ENCODE results near the gene SMYD4.

The SMYD4 gene

DNA sequence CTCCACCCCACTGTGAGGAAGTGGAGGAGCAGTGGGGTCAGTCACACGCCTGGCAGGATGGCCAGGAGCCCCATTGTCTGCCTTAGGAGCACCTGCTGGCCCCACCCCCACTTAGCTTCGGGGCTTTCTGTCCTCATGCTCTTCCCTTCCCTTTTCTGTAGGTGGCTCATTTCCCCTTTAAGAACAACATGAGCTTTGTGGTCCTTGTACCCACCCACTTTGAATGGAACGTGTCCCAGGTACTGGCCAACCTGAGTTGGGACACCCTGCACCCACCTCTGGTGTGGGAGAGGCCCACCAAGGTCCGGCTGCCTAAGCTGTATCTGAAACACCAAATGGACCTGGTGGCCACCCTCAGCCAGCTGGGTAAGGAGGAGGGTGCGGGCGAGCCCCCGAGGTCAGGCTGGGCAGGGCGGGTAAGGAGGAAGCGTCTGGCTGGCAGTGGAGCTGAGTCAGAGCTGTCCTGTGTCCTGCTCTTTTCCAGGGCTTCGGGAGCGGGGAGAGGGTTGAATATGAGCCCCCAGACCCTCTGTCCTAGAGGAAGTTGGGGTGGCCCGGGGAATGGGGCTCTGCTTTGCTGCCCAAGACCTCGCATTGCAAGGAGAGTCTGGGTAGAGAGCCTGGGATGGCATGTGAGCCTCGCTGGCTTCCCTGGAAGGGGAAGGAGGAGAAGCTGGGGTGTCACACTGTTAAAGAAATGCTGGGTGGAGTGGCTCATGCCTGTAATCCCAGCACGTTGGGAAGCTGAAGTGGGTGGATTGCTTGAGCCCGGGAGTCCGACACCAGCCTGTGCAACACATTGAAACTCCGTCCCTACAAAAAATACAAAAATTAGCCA, 77.1 kb downstream of the SMYD4 start:
- Histone ChIP-seq H4K20me1 (ENCODE audit: insufficient read depth) (no peaks in the 10 kb centered on the region), H3K27ac (no peak overlapping the region), H2AFZ (ENCODE audit: low read depth) (no peak overlapping the region), H3K36me3 (ENCODE audit: insufficient read depth) (no peaks in the 10 kb centered on the region), H3K79me2 (ENCODE audit: insufficient read depth, low read depth) (no peaks in the 10 kb centered on the region), H3K4me2 (no peak overlapping the region), H3K4me1 (ENCODE audit: low read depth, poor library complexity, severe bottlenecking) (no peaks in the 10 kb centered on the region), H3K27me3 (ENCODE audit: insufficient read depth, low read depth) (no peaks in the 10 kb centered on the region), H3K9ac (no peak overlapping the region), H3K4me3 (IDR thresholded peaks at IDR 0.05; ENCODE audit: insufficient read depth, low read depth, low read length) (no peak overlapping the region)
- TF ChIP-seq, protein P1, sequence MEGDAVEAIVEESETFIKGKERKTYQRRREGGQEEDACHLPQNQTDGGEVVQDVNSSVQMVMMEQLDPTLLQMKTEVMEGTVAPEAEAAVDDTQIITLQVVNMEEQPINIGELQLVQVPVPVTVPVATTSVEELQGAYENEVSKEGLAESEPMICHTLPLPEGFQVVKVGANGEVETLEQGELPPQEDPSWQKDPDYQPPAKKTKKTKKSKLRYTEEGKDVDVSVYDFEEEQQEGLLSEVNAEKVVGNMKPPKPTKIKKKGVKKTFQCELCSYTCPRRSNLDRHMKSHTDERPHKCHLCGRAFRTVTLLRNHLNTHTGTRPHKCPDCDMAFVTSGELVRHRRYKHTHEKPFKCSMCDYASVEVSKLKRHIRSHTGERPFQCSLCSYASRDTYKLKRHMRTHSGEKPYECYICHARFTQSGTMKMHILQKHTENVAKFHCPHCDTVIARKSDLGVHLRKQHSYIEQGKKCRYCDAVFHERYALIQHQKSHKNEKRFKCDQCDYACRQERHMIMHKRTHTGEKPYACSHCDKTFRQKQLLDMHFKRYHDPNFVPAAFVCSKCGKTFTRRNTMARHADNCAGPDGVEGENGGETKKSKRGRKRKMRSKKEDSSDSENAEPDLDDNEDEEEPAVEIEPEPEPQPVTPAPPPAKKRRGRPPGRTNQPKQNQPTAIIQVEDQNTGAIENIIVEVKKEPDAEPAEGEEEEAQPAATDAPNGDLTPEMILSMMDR (conservative IDR thresholded peaks at IDR 0.05; ENCODE audit: low read depth, low read length): no peak

DNA sequence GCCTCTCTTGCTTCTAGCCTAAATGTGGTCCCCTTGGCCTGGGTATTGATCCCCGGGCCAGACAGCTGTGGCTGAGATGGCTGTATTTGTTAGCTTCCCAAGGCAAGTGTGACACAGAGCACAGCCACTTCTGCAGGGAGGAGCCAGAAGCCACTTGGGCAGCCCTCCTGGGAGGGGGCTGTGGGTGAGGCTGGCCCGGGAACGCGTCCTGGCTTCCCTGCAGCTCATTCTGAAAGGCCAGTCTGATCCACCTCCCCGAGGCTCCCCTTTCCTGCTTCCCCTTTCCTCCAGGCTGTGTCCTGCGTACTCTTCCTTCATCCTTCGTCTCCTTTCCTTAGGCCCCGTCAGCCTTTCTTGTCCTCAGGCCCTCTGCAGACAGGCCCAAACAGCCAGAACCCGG, 79.1 kb downstream of the SMYD4 start:
- H2AFZ ChIP-seq (ENCODE audit: low read depth): no peak overlapping the region
- no peaks in the 10 kb centered on the region for H3K4me1 ChIP-seq (ENCODE audit: low read depth, poor library complexity, severe bottlenecking)
- H3K9ac ChIP-seq: no peak overlapping the region
- H3K27me3 ChIP-seq (ENCODE audit: insufficient read depth, low read depth): no peaks in the 10 kb centered on the region
- H4K20me1 ChIP-seq (ENCODE audit: insufficient read depth): no peaks in the 10 kb centered on the region
- H3K79me2 ChIP-seq (ENCODE audit: insufficient read depth, low read depth): no peaks in the 10 kb centered on the region
- TF ChIP-seq, protein P1 (conservative IDR thresholded peaks at IDR 0.05; ENCODE audit: low read depth, low read length): no peak
- no peaks in the 10 kb centered on the region for H3K36me3 ChIP-seq (ENCODE audit: insufficient read depth)
- no peak overlapping the region for H3K4me2 ChIP-seq
- H3K4me3 ChIP-seq (IDR thresholded peaks at IDR 0.05; ENCODE audit: insufficient read depth, low read depth, low read length): no peak overlapping the region
- no peak overlapping the region for H3K27ac ChIP-seq

DNA sequence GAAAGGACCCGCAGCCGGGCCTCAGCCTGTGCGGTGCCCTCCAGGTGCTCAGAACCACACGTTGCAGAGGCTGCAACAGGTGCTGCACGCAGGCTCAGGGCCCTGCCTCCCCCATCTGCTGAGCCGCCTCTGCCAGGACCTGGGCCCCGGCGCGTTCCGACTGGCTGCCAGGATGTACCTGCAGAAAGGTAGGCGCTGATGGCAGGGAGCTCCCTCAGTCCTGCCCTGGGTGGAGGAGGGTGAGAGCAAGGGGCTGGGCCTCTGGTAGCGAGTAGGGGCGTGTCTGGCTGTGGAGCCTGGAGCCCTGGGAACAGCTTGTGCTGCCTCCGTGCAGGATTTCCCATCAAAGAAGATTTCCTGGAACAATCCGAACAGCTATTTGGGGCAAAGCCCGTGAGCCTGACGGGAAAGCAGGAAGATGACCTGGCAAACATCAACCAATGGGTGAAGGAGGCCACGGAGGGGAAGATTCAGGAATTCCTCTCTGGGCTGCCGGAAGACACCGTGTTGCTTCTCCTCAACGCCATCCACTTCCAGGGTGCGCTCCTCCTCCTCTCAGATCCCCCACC, 82.6 kb downstream of the SMYD4 start:
- Histone ChIP-seq H3K27me3 (ENCODE audit: insufficient read depth, low read depth) (no peaks in the 10 kb centered on the region), H3K4me3 (IDR thresholded peaks at IDR 0.05; ENCODE audit: insufficient read depth, low read depth, low read length) (no peak overlapping the region), H3K4me1 (ENCODE audit: low read depth, poor library complexity, severe bottlenecking) (no peaks in the 10 kb centered on the region), H3K9ac (no peak overlapping the region), H3K27ac (no peak overlapping the region), H3K36me3 (ENCODE audit: insufficient read depth) (no peaks in the 10 kb centered on the region), H3K4me2 (no peak overlapping the region), H3K79me2 (ENCODE audit: insufficient read depth, low read depth) (no peaks in the 10 kb centered on the region), H4K20me1 (ENCODE audit: insufficient read depth) (no peaks in the 10 kb centered on the region), H2AFZ (ENCODE audit: low read depth) (no peak overlapping the region)
- TF ChIP-seq, protein P1 (conservative IDR thresholded peaks at IDR 0.05; ENCODE audit: low read depth, low read length): no peak

DNA sequence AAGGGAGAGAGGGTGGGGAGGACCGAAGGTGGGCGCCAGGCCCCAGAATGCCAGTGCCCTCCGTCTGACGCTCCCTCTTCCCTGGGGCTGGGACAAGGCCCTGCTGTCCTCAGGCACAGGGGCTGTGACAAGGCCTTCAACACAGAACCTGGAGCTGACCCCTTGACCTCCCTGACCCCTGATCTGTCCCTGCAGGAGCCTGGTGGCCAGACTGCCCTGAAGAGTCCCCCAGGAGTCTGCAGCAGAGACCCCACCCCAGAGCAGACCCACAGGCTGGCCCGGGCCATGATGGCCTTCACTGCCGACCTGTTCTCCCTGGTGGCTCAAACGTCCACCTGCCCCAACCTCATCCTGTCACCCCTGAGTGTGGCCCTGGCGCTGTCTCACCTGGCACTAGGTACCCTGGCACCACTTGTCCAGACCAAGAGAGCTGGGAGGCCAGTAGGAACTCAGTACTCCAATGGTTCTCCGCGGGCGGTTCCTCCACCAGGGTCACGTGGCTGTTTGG, 84.1 kb downstream of the SMYD4 start:
- no peak overlapping the region for H3K4me3 ChIP-seq (IDR thresholded peaks at IDR 0.05; ENCODE audit: insufficient read depth, low read depth, low read length)
- no peaks in the 10 kb centered on the region for H3K79me2 ChIP-seq (ENCODE audit: insufficient read depth, low read depth)
- H3K4me2 ChIP-seq: no peak overlapping the region
- H3K4me1 ChIP-seq (ENCODE audit: low read depth, poor library complexity, severe bottlenecking): no peaks in the 10 kb centered on the region
- no peaks in the 10 kb centered on the region for H3K27me3 ChIP-seq (ENCODE audit: insufficient read depth, low read depth)
- no peaks in the 10 kb centered on the region for H3K36me3 ChIP-seq (ENCODE audit: insufficient read depth)
- no peaks in the 10 kb centered on the region for H4K20me1 ChIP-seq (ENCODE audit: insufficient read depth)
- H2AFZ ChIP-seq (ENCODE audit: low read depth): no peak overlapping the region
- H3K27ac ChIP-seq: no peak overlapping the region
- no peak overlapping the region for H3K9ac ChIP-seq
- TF ChIP-seq, protein P1 (conservative IDR thresholded peaks at IDR 0.05; ENCODE audit: low read depth, low read length): no peak

Measured in KMS-11 (cell line).